HG02840 (cell line): ENCODE results near the gene KCNIP4.

Source experiments
- ATAC-seq: cut with Tn5 transposase; IDR thresholded peaks from one replicate; pipeline ENCODE4 v1.9.1; 2021; ENCODE audit warnings: mild to moderate bottlenecking, moderate library complexity, moderate number of reproducible peaks; ENCODE audit not compliant: unreplicated experiment, low FRiP score

The KCNIP4 gene

DNA sequence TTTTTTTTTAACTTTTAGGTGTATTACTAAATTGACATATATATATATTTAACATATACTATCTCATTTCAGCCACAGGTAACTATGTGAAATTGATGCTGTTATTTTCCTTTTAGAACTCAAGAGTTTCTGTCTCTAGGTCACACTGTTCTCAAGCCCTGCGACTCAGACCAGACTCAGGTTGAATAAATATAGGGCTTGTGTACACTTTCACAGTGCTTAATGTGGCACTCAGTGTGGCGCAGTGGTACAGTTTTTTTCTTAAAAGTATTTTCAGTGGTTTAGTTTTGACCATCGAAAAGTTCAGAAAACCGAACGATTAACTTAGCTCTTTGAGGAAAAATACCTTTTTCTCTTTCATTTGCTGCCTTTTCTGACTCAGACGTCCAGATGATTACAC lies 1223.7 kb downstream of the KCNIP4 start:
- ATAC-seq: peak; percentile 94

DNA sequence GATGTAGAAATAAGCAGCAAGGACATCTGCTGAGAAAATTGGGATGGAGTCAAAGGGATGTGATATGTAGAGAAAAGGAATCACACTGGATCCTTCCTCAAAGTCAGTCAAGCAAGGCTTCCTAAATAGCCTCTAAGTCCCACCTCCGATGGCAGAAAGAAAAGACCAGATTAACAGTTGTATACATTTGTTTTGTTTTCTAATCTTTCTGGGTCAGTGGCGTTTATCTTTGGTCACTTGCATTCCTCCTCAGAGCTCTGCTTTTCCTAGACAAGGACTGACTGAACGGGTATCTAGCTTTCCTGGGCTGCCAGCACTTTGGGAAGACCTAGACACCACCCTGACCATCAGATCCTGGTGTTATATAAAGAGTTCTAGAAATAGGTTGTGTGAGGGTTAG lies 1225.1 kb downstream of the KCNIP4 start:
- no peak for ATAC-seq

DNA sequence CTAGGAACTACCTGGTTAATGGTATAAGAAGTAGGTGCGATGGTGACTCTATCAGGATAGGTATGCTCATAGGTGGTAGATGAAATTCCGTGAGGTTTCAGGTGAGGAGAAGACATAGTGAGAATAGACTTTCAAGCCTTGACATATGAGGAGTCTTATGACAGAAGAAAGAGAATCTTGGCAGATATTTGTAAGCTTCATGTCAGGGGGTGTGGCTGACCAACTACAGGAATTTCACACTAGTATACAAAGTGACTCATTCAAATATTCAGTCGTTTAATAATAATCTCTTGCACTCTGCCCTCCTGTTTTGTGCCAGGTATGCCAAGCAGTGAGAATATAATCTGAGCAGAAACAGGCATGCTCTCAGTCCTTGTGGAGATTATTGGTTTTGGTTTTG lies 1225.6 kb downstream of the KCNIP4 start:
- ATAC-seq: no peak

DNA sequence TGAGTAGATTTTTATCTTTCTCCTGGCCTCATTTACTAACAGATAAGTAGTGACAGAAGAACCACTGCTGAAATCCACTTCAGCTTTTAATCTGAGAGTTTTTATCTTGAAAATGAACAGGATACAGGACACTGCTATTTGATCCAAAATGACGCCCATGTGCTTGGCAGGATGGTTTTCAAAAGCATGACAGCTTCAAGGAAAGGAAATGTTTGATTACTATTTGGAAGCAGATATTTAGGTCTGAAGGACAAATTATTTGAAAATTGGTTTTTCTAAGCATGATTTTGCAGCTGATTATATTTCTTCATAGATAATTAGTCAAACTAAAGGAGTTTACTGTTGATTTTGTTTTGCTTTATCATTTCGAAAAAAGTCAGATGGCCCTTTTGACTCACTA lies 1237.2 kb downstream of the KCNIP4 start:
- ATAC-seq: no peak

DNA sequence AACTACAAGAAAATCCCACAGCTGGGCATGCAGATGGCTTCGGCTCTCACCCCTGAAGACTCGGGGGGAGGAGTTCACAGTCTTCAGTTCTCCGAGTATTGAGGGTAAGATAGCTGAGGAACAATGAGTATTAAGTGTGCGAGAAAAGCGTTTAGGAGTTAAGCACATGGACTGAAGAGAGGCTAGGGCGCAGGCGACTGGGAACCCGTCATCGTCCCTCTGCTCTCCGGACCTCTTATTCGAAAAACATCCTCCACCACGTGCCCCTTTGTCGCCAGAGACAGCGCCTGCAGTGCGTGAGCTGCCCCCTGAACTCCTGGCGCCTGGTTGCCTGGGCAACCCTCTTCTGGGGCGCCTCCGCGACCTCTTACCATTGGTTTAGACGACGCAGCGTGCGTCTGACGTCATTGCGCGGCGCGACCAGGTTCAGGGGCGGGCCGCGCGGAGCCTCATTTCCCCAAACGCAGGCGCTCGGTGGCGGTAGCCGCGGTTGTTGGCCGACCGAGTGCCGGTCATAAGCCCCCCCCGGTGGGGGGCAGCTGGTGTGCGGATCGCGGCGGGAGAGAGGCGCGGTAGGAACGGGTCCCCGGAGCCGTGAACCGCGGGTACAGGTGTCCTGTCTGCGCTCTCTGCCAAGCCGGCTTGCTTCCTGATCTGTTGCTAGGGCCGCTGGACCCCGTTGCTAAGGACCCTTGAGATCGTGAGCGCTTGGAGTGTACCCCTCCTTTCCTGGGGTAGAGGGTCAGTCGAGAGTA lies 1248.4 kb downstream of the KCNIP4 start, which contains the start of gene PACRGL:
PACRGL (plus strand) TSS at position 452 of the 755 bp plus-strand sequence. CDS start 4,024 bp downstream, outside the sequence.
- ATAC-seq: peak; percentile 100

DNA sequence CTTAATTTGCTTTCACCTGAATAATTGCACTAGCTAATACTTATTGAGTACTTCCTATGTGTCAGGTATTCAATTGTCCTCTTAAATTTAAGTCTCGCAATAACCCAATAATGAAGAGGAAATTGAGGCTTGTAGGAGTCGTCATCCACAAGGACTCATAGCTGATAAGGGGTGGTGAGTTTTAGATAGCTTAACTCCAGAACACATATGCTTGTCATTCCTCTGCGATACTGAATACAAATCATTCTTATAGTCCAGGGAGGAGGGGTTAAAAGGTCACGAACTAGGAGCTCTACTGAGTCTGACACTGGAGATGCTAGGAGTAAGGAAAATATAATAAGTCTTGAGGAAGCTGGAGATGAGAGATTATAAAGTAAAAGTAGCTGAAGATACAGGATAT lies 1249.8 kb downstream of the KCNIP4 start:
- ATAC-seq: no peak

DNA sequence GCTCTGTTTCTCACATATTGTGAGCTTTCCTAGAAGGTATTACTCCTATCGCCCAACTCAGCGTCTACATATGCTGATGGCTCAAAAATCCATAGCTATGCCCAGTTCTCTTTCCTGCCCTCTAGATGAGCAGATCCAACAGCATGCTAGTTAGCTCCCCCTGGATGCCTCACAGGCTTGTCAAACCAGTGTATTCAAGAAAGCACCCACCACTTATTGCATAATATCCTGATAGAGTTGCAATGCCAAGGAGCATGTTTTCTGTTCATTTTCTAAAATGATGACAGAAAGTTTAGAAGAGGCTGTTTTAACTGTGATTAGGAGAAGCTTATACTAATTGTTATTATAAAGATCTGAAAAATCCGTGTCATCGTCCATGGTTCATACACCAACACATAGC lies 1250.2 kb downstream of the KCNIP4 start:
- no peak for ATAC-seq

DNA sequence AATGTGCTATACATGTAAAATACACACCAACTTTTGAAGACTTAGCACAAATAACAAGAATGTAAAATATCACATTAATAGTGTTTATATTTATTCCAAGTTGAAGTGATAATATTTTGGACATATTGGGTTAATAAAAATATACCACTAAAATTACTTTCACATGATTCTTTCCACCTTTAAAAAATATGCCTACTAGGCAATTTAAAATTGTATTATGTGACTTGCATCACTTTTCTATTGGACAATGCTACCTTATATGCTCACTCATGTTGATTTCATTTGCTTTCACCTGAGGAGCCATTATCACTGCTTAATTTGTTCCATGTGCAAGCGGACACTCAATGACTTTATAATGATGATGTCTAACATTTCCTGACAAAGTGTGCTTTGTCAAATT lies 1251.8 kb downstream of the KCNIP4 start:
- ATAC-seq: no peak

DNA sequence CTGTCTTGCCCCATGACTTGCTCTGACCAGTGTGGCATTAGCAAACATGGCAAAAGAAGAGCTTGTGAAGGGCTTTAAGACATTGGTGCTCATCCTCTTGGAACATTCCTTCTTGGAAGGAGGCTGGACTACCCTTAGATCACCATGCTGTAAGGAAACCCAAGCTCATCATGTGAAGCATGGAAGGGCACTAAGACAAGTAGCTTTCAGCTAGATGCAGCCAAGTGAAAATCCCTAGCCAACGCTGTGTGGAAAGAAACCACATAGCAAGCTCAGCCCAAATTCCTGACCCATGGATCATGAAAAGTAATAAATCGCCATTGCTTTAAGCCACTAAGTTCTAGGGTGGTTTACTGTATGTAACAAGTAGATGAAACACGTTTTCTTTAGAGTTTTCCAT lies 1260.7 kb downstream of the KCNIP4 start:
- no peak for ATAC-seq

DNA sequence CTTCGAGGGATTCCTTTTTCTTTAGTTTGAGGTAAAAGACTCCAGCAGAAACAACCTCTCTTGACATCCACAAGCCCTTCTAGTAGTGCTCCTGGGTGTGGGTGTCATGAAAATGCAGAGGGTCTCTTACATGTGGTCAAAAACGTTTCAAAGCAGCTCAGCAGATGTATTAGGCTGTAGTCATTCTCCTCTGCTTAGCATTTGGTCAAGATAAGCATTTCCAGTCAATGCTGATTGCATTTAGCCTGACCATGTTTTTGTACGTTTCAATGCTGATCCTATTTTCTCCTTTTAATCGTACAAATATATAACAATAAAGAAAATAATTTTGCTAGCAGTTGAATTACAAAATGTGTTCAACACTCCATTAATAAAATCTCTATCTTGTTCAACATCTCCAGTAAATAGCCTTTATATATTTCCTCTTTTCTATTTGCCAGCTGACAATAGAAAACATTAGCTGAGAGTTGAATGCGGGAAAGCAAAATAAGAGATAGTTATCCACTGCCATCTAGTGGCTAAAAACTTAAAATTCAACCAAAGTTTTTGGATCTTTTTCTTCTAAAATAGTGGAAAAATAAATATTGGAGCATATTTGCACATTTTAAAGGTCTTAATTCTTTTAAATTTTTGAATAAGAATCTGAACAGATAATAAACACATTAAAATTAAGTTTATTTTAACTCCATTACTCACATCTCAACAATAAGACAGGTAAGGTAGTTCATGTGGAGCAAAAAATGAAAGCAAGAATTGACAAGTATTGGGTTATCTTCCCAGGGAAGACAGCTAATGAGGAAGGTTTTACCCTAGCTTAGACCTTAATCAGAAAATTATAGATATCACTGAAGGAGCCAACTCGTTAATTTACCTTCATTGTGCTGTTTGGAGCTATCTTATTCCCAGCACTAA lies 1263.5 kb downstream of the KCNIP4 start:
- ATAC-seq: no peak

DNA sequence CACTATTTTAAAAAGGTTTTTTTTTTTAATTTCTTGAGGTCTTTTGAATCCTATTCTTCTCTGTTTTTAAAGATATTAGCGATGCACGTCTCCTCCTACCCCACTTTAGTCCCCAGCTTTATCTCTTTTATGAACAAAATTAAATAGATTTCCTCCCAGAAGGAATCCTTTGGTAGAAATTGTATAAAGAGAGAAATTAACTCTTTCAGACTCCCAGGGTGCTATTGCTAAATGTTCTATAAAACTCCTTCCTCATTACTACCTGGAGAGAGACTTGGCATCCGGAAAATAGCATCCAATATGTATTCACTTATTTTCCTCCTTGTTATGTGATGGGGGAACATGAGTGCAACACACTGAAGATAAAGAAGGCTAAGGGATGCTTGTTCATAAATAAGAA lies 1264.8 kb downstream of the KCNIP4 start:
- ATAC-seq: no peak

DNA sequence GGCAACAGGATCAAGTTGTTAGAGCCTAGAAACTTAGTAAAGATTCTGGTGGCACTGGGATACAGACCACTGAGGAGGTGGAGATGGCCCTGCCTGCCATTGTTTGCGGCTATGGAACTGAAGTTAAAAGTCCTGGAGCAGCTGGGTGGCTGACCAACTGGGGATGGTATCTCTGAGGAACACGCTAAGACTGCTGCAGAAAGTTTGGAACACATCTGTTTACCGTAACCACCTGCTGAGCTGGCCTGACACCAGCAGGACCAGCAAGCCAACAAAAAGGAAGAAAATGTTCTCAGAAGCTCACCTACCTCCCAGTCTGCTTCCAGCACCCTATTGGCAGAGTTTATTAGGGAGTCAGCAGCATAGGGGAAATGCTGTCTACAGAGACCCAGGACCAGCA lies 1265.7 kb downstream of the KCNIP4 start:
- ATAC-seq: no peak

DNA sequence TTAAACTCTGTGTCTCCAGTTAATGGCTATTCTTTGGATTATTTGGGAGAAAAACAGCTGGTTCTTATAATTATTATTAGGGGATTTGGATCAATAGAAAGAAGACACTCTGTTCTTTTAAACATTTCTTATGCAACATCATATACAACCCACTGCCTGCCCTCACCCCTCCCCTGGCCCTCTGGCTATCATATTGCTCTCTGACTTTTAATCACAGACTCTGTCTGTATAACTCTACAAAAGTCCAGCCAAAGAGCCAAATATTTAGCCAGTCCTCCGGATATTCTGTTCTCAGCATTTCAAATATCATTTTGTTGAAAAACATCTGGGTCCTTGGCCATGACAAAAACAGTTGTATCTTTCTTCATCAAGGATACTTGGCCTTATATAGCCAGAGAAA lies 1267.3 kb downstream of the KCNIP4 start:
- no peak for ATAC-seq

DNA sequence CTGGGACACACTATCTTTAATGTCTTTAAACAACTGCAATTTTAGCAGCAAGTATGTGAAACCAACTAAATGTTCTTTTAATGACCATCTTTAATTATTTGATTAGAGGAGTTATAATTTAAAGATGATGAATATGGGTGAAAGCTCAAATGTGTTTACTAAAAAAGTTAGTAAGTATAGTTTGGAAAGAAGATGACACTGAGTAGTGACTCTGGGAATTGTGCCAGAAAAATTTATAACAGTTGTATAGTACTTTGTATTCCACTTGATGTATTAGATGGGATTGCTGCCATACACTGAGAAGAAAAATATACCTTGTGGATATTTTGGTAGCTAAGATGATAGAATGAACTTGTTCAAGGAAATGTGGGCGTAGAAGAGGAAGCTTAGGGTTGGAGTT lies 1267.8 kb downstream of the KCNIP4 start:
- ATAC-seq: no peak

DNA sequence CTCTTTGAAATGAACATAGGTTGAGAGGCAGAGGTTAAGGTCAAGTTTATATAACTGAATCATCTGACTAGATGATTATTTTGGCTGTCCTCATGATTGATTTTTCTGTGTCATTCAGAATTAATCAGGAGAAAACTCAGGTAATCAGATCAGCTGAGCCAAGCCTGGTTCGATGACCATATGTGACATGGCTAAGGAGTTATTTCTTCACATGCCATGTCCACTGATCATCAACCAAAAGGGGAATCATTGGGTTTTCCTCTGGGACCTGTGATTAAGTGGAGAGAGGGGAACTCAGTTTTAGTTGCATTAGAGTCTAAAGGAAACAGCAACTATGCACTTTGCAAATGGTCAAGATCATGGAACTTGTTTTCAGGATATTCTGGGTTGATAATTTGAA lies 1268.6 kb downstream of the KCNIP4 start:
- ATAC-seq: no peak
